Endothelial cell of umbilical vein (primary cell): Measurements from ENCODE around the gene FBXL2. TPM values are rescaled to one million over a fixed set of nuclear protein-coding genes. Genes with fewer than 3 reads are reported as not detected.

Experiments
- BruUV-seq: library from RNA; stranded (reverse); fragments of 400-500 nt; replicated peaks from 2 replicates; lab custom pipeline; 2021; lab: Mats Ljungman, UMichigan
- CTCF ChIA-PET: fragments of 300-600, 350-600 bp; sonication (Branson Sonifier 250); formaldehyde crosslinking; loops from one replicate; lab custom pipeline; 2021; ENCODE audit warnings: antibody characterized with exemption, inconsistent platforms; lab: Charles Lee
- POLR2A ChIA-PET: fragments of 300-600, 350-600 bp; sonication (Branson Sonifier 250); formaldehyde crosslinking; loops from one replicate; lab custom pipeline; 2021; ENCODE audit warnings: antibody characterized with exemption, inconsistent platforms; lab: Charles Lee
- DNase-seq: peaks from one replicate; pipeline ENCODE4 v3.0.0-alpha.2; 2011; ENCODE audit warnings: low read depth, low spot score
- FAIRE-seq: peaks from 2 replicates; lab custom pipeline; 2011; peaks lifted over from hg19 to GRCh38; lab: Jason Lieb, UNC
- H2AFZ ChIP-seq: 2 replicates; pipeline ENCODE4 v1.6.0; 2012; ENCODE audit warnings: low read depth, low read length, control low read depth, inconsistent platforms
- H3K27ac ChIP-seq: 2 replicates; pipeline ENCODE4 v1.5.1; 2011; ENCODE audit warnings: low read depth, mild to moderate bottlenecking, control low read depth, low read length, moderate library complexity; ENCODE audit not compliant: insufficient read depth
- H3K27me3 ChIP-seq, 2 experiments: 2 replicates each; pipeline versions ENCODE4 v1.6.0 to v1.6.1; 2011; ENCODE audit warnings: low read length in 2 of 2, mixed read lengths in 1 of 2; ENCODE audit not compliant: control insufficient read depth in 2 of 2, insufficient read depth in 2 of 2
- H3K36me3 ChIP-seq, 2 experiments: 2 replicates in 1 of 2; 3 replicates in 1 of 2; pipeline ENCODE4 v1.5.1; 2011; ENCODE audit warnings: low read length in 2 of 2, mild to moderate bottlenecking in 1 of 2, moderate library complexity in 1 of 2; ENCODE audit not compliant: control insufficient read depth in 2 of 2, insufficient read depth in 2 of 2; ENCODE audit errors: extremely low read depth in 1 of 2
- H3K4me1 ChIP-seq: 3 replicates; pipeline ENCODE4 v1.5.1; 2011; ENCODE audit warnings: mild to moderate bottlenecking, low read length; ENCODE audit not compliant: control insufficient read depth, insufficient read depth; ENCODE audit errors: extremely low read depth
- H3K4me2 ChIP-seq: 2 replicates; pipeline ENCODE4 v1.6.1; 2011; ENCODE audit warnings: low read length, control low read depth, mixed read lengths; ENCODE audit not compliant: insufficient read depth
- H3K4me3 ChIP-seq, 3 experiments: fragments of 200-600 bp in 1 of 3; sonication (generic), shearing (Covaris generic) in 1 of 3; replicated peaks in 1 of 3; 2 replicates each; pipeline ENCODE4 v1.5.1; 2011 to 2016; ENCODE audit warnings: control low read depth in 3 of 3, low read length in 3 of 3, mild to moderate bottlenecking in 2 of 3, inconsistent platforms in 1 of 3, low read depth in 1 of 3, moderate library complexity in 1 of 3; ENCODE audit not compliant: insufficient read depth in 1 of 3
- H3K79me2 ChIP-seq: 2 replicates; pipeline ENCODE4 v1.6.0; 2012; ENCODE audit warnings: low read length, inconsistent platforms; ENCODE audit not compliant: control insufficient read depth, insufficient read depth
- H3K9ac ChIP-seq: replicated peaks from 2 replicates; pipeline ENCODE3; 2011; ENCODE audit warnings: low read length, control low read depth; ENCODE audit not compliant: insufficient read depth; ENCODE audit errors: extremely low read depth
- H3K9me1 ChIP-seq: replicated peaks from 3 replicates; pipeline ENCODE4 v1.6.0; 2011; ENCODE audit warnings: mild to moderate bottlenecking, low read length; ENCODE audit not compliant: control insufficient read depth, insufficient read depth; ENCODE audit errors: extremely low read depth
- H3K9me3 ChIP-seq: replicated peaks from 2 replicates; pipeline ENCODE4 v1.5.1; 2012; ENCODE audit warnings: low read length, inconsistent platforms; ENCODE audit not compliant: control insufficient read depth, insufficient read depth
- H4K20me1 ChIP-seq: replicated peaks from 2 replicates; pipeline ENCODE3; 2011; ENCODE audit warnings: mild to moderate bottlenecking, low read length; ENCODE audit not compliant: control insufficient read depth, insufficient read depth; ENCODE audit errors: extremely low read depth
- FOS ChIP-seq: IDR thresholded peaks from 2 replicates; pipeline ENCODE4 v1.6.1; 2011; ENCODE audit warnings: mild to moderate bottlenecking, low read length, moderate library complexity, borderline replicate concordance; ENCODE audit not compliant: insufficient read depth
- GATA2 ChIP-seq: IDR thresholded peaks from 2 replicates; pipeline ENCODE4 v1.7.0; 2011; ENCODE audit warnings: low read depth, mild to moderate bottlenecking, moderate library complexity, mixed read lengths, low read length; ENCODE audit not compliant: insufficient read length, insufficient read depth
- JUN ChIP-seq: IDR thresholded peaks from 2 replicates; pipeline ENCODE4 v1.6.1; 2011; ENCODE audit warnings: borderline replicate concordance, low read depth; ENCODE audit not compliant: insufficient read length, insufficient read depth
- MAX ChIP-seq: IDR thresholded peaks from 2 replicates; pipeline ENCODE4 v1.6.1; 2011; ENCODE audit not compliant: insufficient read depth, insufficient read length
- dilution Hi-C: fragments of 300-500 bp; cut with MboI; formaldehyde crosslinking; loops from one replicate; pipeline ENCODE4 v1.15.0; 2019; ENCODE audit warnings: low sequenced_read_pairs; ENCODE audit not compliant: extremely low pct_ligation_motif_present
- intact Hi-C: fragments of 100-400 bp; cut with micrococcal nuclease; formaldehyde crosslinking; loops from one replicate; pipeline ENCODE4 v1.10.0; 2022
- polyA plus RNA-seq, 4 experiments: library from polyadenylated mRNA; depleted of rRNA in 3 of 4; stranded (reverse) in 3 of 4; unstranded in 1 of 4; fragments of >200 nt; gene quantifications; 2 replicates each; pipeline versions ENCODE4 v1.2.1 to v1.2.3, GENCODE V29; 2011 to 2012; ENCODE audit warnings: missing spikeins in 1 of 4
- total RNA-seq: library from RNA; stranded (reverse); gene quantifications from 2 replicates; pipeline ENCODE4 v1.2.3, GENCODE V29; 2021
- TF ChIP-seq, protein P1 (sequence below), 2 donors: IDR thresholded peaks; 1 replicate in 1 of 2; 2 replicates in 1 of 2; pipeline ENCODE4 v1.5.1; 2011; ENCODE audit warnings: low read length in 2 of 2, mild to moderate bottlenecking in 2 of 2, moderate library complexity in 2 of 2, control low read depth in 1 of 2, inconsistent platforms in 1 of 2, low read depth in 1 of 2; ENCODE audit not compliant: insufficient read depth in 1 of 2; ENCODE audit errors: extremely low read depth in 1 of 2

The FBXL2 gene
- total and polyA plus RNA-seq, 2 donors (not counting 3 experiments of a cell fraction or from before 2014, with no cell fraction given): 21.7 to 44.7 TPM

DNA sequence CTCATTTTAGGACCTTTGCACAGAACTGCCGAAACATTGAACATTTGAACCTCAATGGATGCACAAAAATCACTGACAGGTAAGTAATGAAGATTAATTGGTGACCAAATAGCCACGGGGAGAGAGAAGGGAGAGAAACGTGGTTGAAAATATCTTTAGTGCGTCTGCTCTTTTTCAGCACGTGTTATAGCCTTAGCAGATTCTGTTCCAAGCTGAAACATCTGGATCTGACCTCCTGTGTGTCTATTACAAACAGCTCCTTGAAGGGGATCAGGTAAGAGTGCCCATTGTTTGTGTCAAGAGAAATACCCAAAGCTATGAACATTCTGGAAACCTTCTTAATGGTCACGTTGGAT is 95.8 kb downstream of the FBXL2 start:
- Histone ChIP-seq H4K20me1 (no peaks in the 10 kb centered on the region), H3K27ac (no peak overlapping the region), H3K9me1 (no peaks in the 10 kb centered on the region), H3K36me3 (peaks cover 13 to 16% of the 10 kb centered on the region in 2 experiments), H2AFZ (no peak overlapping the region), H3K27me3 (no peaks in the 10 kb centered on the region), H3K4me2 (peak overlapping the region; percentile 52), H3K9ac (no peak overlapping the region), H3K9me3 (no peaks in the 10 kb centered on the region), H3K79me2 (no peaks in the 10 kb centered on the region), H3K4me3 (no peak overlapping the region), H3K4me1 (peaks cover 6% of the 10 kb centered on the region)
- TF ChIP-seq FOS (no peak), GATA2 (no peak), MAX (no peak), JUN (no peak)
- TF ChIP-seq, protein P1, sequence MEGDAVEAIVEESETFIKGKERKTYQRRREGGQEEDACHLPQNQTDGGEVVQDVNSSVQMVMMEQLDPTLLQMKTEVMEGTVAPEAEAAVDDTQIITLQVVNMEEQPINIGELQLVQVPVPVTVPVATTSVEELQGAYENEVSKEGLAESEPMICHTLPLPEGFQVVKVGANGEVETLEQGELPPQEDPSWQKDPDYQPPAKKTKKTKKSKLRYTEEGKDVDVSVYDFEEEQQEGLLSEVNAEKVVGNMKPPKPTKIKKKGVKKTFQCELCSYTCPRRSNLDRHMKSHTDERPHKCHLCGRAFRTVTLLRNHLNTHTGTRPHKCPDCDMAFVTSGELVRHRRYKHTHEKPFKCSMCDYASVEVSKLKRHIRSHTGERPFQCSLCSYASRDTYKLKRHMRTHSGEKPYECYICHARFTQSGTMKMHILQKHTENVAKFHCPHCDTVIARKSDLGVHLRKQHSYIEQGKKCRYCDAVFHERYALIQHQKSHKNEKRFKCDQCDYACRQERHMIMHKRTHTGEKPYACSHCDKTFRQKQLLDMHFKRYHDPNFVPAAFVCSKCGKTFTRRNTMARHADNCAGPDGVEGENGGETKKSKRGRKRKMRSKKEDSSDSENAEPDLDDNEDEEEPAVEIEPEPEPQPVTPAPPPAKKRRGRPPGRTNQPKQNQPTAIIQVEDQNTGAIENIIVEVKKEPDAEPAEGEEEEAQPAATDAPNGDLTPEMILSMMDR (IDR thresholded peaks at IDR 0.05; ENCODE audit: extremely low read depth in 1 of 2, insufficient read depth in 1 of 2, low read depth in 1 of 2, low read length in 2 of 2): no peak
- FAIRE-seq (no peak), DNase-seq (no peak)
- ChIA-PET POLR2A (interaction anchor here (1.6 kb wide), 1 partner anchor 242 kb away, joined by 9 read pairs; no protein-coding TSS in a partner anchor), CTCF (interaction anchor here (0.5 to 5.7 kb wide), 96 partner anchors 8 to 425 kb away, joined by 3 to 639 read pairs (median 6); partner anchors contain the start of genes CRTAP, GLB1, SUSD5 and TMPPE)
- intact Hi-C loops: loop anchor here (2.0 to 5.0 kb wide), 3 partner anchors 96 to 414 kb away; partner anchors contain the start of genes FBXL2 and SUSD5
- dilution Hi-C loops: no loop called here
- no TSS peak for BruUV-seq
